H9 (cell line): Measurements from ENCODE around the gene CADM4. TPM values are rescaled to one million over a fixed set of nuclear protein-coding genes. Genes with fewer than 3 reads are reported as not detected.

Experiments used
- DNase-seq: peaks from one replicate; pipeline ENCODE4 v3.0.0-alpha.2; 2017
- H2AFZ ChIP-seq: one replicate; pipeline ENCODE4 v1.6.1; 2013; ENCODE audit warnings: mild to moderate bottlenecking, low read length, control low read depth, moderate library complexity
- H2AK5ac ChIP-seq: 2 replicates; pipeline ENCODE4 v1.6.1; 2013; ENCODE audit warnings: low read length, control low read depth, mixed read lengths; ENCODE audit not compliant: insufficient read length
- H2BK120ac ChIP-seq: one replicate; pipeline ENCODE4 v1.6.1; 2013; ENCODE audit warnings: low read depth, mild to moderate bottlenecking, low read length, control low read depth, inconsistent platforms; ENCODE audit not compliant: poor library complexity, severe bottlenecking
- H2BK12ac ChIP-seq: 2 replicates; pipeline ENCODE4 v1.6.1; 2013; ENCODE audit warnings: low read length, control low read depth, mixed read lengths, low read depth; ENCODE audit not compliant: insufficient read length
- H2BK15ac ChIP-seq: 2 replicates; pipeline ENCODE4 v1.6.1; 2013; ENCODE audit warnings: low read depth, low read length, control low read depth
- H2BK20ac ChIP-seq: one replicate; pipeline ENCODE4 v1.6.1; 2013; ENCODE audit warnings: low read depth, mild to moderate bottlenecking, low read length, control low read depth, inconsistent platforms; ENCODE audit not compliant: poor library complexity, severe bottlenecking
- H2BK5ac ChIP-seq: 2 replicates; pipeline ENCODE4 v1.6.1; 2013; ENCODE audit warnings: low read length, control low read depth, mixed read lengths; ENCODE audit not compliant: insufficient read length
- H3K14ac ChIP-seq: 2 replicates; pipeline ENCODE4 v1.6.1; 2013; ENCODE audit warnings: low read length, control low read depth; ENCODE audit not compliant: insufficient read depth
- H3K18ac ChIP-seq: 2 replicates; pipeline ENCODE4 v1.6.1; 2013; ENCODE audit warnings: low read depth, mild to moderate bottlenecking, mixed read lengths, low read length, control low read depth; ENCODE audit not compliant: insufficient read length
- H3K23ac ChIP-seq: 2 replicates; pipeline ENCODE4 v1.6.1; 2013; ENCODE audit warnings: low read length, control low read depth, mixed read lengths, low read depth; ENCODE audit not compliant: insufficient read length
- H3K23me2 ChIP-seq: 2 replicates; pipeline ENCODE4 v1.6.1; 2013; ENCODE audit warnings: low read depth, mild to moderate bottlenecking, mixed read lengths, low read length, control low read depth; ENCODE audit not compliant: insufficient read length, poor library complexity, severe bottlenecking
- H3K27ac ChIP-seq: 2 replicates; pipeline ENCODE4 v1.5.1; 2013; ENCODE audit warnings: low read length, control low read depth, mixed read lengths, low read depth; ENCODE audit not compliant: insufficient read length
- H3K27me3 ChIP-seq: 2 replicates; pipeline ENCODE4 v1.6.1; 2013; ENCODE audit warnings: low read length, control low read depth, inconsistent platforms; ENCODE audit not compliant: insufficient read depth
- H3K4ac ChIP-seq: 2 replicates; pipeline ENCODE4 v1.6.1; 2013; ENCODE audit warnings: low read depth, mild to moderate bottlenecking, control low read depth, inconsistent platforms, low read length, moderate library complexity
- H3K4me1 ChIP-seq: 2 replicates; pipeline ENCODE4 v1.6.1; 2013; ENCODE audit warnings: low read length, control low read depth, inconsistent platforms; ENCODE audit not compliant: insufficient read depth
- H3K4me2 ChIP-seq: 2 replicates; pipeline ENCODE4 v1.6.1; 2013; ENCODE audit warnings: low read length, control low read depth, mixed read lengths; ENCODE audit not compliant: insufficient read length, insufficient read depth
- H3K56ac ChIP-seq: 2 replicates; pipeline ENCODE4 v1.6.1; 2013; ENCODE audit warnings: low read depth, mild to moderate bottlenecking, mixed read lengths, low read length, control low read depth; ENCODE audit not compliant: insufficient read length
- H3K79me1 ChIP-seq: 2 replicates; pipeline ENCODE4 v1.6.1; 2013; ENCODE audit warnings: low read depth, mild to moderate bottlenecking, moderate library complexity, low read length, control low read depth, inconsistent platforms; ENCODE audit not compliant: insufficient read depth, poor library complexity, severe bottlenecking
- H3K79me2 ChIP-seq: 2 replicates; pipeline ENCODE4 v1.6.1; 2013; ENCODE audit warnings: low read length, control low read depth, inconsistent platforms; ENCODE audit not compliant: insufficient read depth
- H3K9ac ChIP-seq: 2 replicates; pipeline ENCODE4 v1.6.1; 2013; ENCODE audit warnings: low read length, control low read depth, mixed read lengths; ENCODE audit not compliant: insufficient read length; ENCODE audit errors: extremely low read depth
- H3K9me3 ChIP-seq: one replicate; pipeline ENCODE4 v1.6.1; 2013; ENCODE audit warnings: low read depth, low read length, inconsistent platforms; ENCODE audit not compliant: control insufficient read depth
- H3T11ph ChIP-seq: one replicate; pipeline ENCODE4 v1.6.1; 2013; ENCODE audit warnings: mild to moderate bottlenecking, low read length, control low read depth, inconsistent platforms
- H4K20me1 ChIP-seq: one replicate; pipeline ENCODE4 v1.6.1; 2013; ENCODE audit not compliant: control insufficient read depth, insufficient read length, insufficient read depth
- H4K5ac ChIP-seq: 2 replicates; pipeline ENCODE4 v1.6.1; 2013; ENCODE audit warnings: low read depth, mild to moderate bottlenecking, mixed read lengths, low read length, control low read depth; ENCODE audit not compliant: insufficient read length
- H4K8ac ChIP-seq: replicated peaks from 2 replicates; pipeline ENCODE4 v1.6.1; 2013; ENCODE audit warnings: low read length, control low read depth, mixed read lengths, low read depth; ENCODE audit not compliant: insufficient read length
- H4K91ac ChIP-seq: 2 replicates; pipeline ENCODE4 v1.6.1; 2013; ENCODE audit warnings: low read depth, mild to moderate bottlenecking, moderate library complexity, mixed read lengths, low read length, control low read depth; ENCODE audit not compliant: insufficient read length
- H3K27ac Mint-ChIP-seq, 3 experiments: 2 replicates in 2 of 3; 3 replicates in 1 of 3; pipeline ENCODE4 v1.8.0; 2020 to 2021; ENCODE audit warnings: mixed read lengths in 3 of 3, mild to moderate bottlenecking in 1 of 3, moderate library complexity in 1 of 3
- H3K27me3 Mint-ChIP-seq: 2 replicates; pipeline ENCODE4 v1.8.0; 2021; ENCODE audit warnings: low read depth, mild to moderate bottlenecking, moderate library complexity, mixed read lengths
- H3K36me3 Mint-ChIP-seq, 3 experiments: 2 replicates in 2 of 3; 3 replicates in 1 of 3; pipeline ENCODE4 v1.8.0; 2020 to 2021; ENCODE audit warnings: low read depth in 3 of 3, mixed read lengths in 3 of 3; ENCODE audit not compliant: insufficient read depth in 1 of 3
- H3K4me1 Mint-ChIP-seq, 2 experiments: 2 replicates each; pipeline ENCODE4 v1.8.0; 2020; ENCODE audit warnings: mixed read lengths in 2 of 2
- H3K4me3 Mint-ChIP-seq, 2 experiments: 2 replicates in 1 of 2; 3 replicates in 1 of 2; pipeline ENCODE4 v1.8.0; 2020 to 2021; ENCODE audit warnings: mild to moderate bottlenecking in 2 of 2, mixed read lengths in 2 of 2, moderate library complexity in 1 of 2
- H3K9me3 Mint-ChIP-seq, 2 experiments: 2 replicates in 1 of 2; 3 replicates in 1 of 2; pipeline ENCODE4 v1.8.0; 2020; ENCODE audit warnings: mild to moderate bottlenecking in 2 of 2, mixed read lengths in 2 of 2, moderate library complexity in 1 of 2
- CTCF ChIP-seq: fragments of 200-600 bp; sonication (generic); conservative IDR thresholded peaks from 3 replicates; pipeline ENCODE4 v1.8.0; 2021; ENCODE audit warnings: antibody characterized with exemption, mild to moderate bottlenecking
- WGBS: extraction: QIAGEN DNeasy Blood & Tissue Kit; methylation state at CpG from one replicate; pipeline ENCODE4 v1.1.7; 2013; ENCODE audit warnings: missing lambda C conversion rate, low lambda C conversion rate, mixed read lengths; ENCODE audit not compliant: insufficient read length; ENCODE audit errors: extremely low coverage; 5-methylcytosine and 5-hydroxymethylcytosine counted together
- total RNA-seq: library from RNA; stranded (reverse); gene quantifications from 2 replicates; pipeline ENCODE4 v1.2.1, GENCODE V29; 2021

Gene CADM4
- total RNA-seq, 1 experiment from 2014 or later: 10.2 TPM

GRCh38 chr19:43631491-43631890 lies 8.2 kb downstream of the CADM4 start:
- DNase-seq: no peak
- Histone ChIP-seq H2BK5ac (no peak overlapping the region), H4K8ac (no peak overlapping the region), H3K23ac (no peak overlapping the region), H4K5ac (no peak overlapping the region), H2BK12ac (no peak overlapping the region), H2BK120ac (no peak overlapping the region), H3K4me2 (no peak overlapping the region), H4K91ac (no peak overlapping the region), H4K20me1 (no peaks in the 10 kb centered on the region), H3K79me2 (no peaks in the 10 kb centered on the region), H3K14ac (no peak overlapping the region), H3K27ac (no peak overlapping the region), H3K18ac (no peak overlapping the region), H2AK5ac (no peak overlapping the region), H3T11ph (no peak overlapping the region), H2BK20ac (no peak overlapping the region), H3K27me3 (no peaks in the 10 kb centered on the region), H3K4me1 (peaks cover 3% of the 10 kb centered on the region; the same call in 1 of the 2 replicates), H2AFZ (no peak overlapping the region), H3K9me3 (no peaks in the 10 kb centered on the region), H3K56ac (no peak overlapping the region), H3K23me2 (peaks cover 10% of the 10 kb centered on the region), H3K4ac (no peak overlapping the region), H3K9ac (no peak overlapping the region), H2BK15ac (no peak overlapping the region), H3K79me1 (no peaks in the 10 kb centered on the region)
- Mint-ChIP-seq H3K9me3 (no peaks in the 10 kb centered on the region), H3K27me3 (peaks cover 58% of the 10 kb centered on the region), H3K27ac (no peak overlapping the region), H3K36me3 (peaks cover 0 to 11% (median 4%) of the 10 kb centered on the region in 3 experiments; a peak in 3 of 7 replicates), H3K4me1 (peaks cover 9 to 18% of the 10 kb centered on the region in 2 experiments), H3K4me3 (no peak overlapping the region)
- TF ChIP-seq CTCF: no peak
- WGBS: no CpG with 5 or more reads among the region's 5 CpGs
